ENCODE data around the gene PKMYT1. TPM values are rescaled to one million over a fixed set of nuclear protein-coding genes. Genes with fewer than 3 reads are reported as not detected.

PKMYT1 gene
- total RNA-seq, 2 donors from 2014 or later: 97.7 to 154 TPM

DNA sequence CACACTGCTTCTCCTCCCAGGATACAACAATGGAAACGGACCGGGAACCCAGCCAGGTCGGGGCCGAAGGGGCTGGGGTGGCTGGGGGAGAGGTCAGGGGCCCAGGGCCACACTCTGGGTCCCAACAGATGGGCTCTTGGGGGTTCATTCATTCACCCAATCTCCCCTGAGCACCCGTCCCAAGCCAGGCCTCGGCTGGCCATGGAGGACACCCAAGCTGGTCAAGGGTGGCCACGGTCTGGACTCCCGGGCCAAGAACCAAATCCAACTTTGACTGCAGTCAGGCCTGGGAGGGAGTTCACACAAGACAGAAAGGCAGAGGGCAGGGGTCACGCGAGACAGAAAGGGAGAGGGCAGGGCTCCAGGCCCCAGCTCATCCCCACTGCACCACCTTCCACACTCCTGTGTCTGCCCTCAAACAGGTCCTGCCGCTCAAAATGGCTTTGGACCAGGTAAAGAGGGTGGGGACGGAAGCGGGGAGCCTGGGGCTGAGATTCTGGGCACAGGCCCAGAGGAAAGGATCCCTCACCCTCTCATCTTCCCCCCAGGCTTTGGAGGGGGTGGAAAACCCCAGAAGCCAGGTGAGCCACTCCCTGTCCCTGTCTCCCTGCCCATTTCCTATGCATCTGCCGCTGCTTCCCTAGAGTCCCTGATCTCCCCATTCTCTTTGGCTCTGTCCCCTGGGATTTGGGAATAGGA lies 12.3 kb upstream of the PKMYT1 start:
- H3K27me3 Mint-ChIP-seq: peaks cover 3% of the 10 kb centered on the region
- H3K4me1 Mint-ChIP-seq: no peaks in the 10 kb centered on the region
- ATAC-seq (replicated peaks): no peak
- no peak overlapping the region for H3K27ac Mint-ChIP-seq
- no peaks in the 10 kb centered on the region for H3K36me3 Mint-ChIP-seq (ENCODE audit: low read depth)
- H3K9me3 Mint-ChIP-seq: no peaks in the 10 kb centered on the region
- no peak overlapping the region for H3K4me3 Mint-ChIP-seq

DNA sequence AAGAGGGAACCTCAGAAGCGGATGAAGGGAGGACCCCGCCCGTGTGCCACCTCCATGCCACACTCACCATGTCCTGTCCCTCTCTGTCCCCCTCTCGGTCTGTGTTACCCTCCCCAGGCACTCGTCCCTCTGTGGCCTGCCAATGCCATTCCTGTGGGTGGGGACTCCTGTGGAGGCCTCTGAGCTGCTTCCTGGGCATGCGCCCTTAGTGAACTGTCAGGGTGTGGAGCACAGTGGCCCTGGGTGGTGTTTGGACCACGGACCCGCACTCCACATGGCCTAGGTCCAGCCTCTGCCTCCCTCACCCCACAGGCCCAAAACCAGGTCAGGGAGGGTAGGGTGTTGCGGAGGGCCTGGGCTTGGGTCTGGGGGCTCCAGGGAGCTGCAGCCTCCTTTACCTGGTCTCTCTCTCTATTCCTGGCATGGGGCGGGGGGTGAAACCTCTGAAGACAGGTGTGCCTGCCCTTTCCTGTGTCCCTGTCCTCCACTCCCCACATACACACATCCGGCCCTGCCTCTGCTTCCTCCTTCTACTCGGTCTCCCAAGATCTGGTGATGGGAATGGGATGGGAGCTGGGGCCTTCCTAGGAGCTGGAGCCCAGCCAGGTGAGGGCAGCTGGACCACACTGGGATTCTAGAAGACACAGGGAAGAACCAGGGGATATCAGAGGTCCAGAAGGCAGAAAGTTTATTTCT lies 11.5 kb upstream of the PKMYT1 start:
- no peaks in the 10 kb centered on the region for H3K4me1 Mint-ChIP-seq
- no peak overlapping the region for H3K27ac Mint-ChIP-seq
- ATAC-seq (replicated peaks): no peak
- H3K4me3 Mint-ChIP-seq: no peak overlapping the region
- no peaks in the 10 kb centered on the region for H3K9me3 Mint-ChIP-seq
- peaks cover 3% of the 10 kb centered on the region for H3K27me3 Mint-ChIP-seq
- no peaks in the 10 kb centered on the region for H3K36me3 Mint-ChIP-seq (ENCODE audit: low read depth)

DNA sequence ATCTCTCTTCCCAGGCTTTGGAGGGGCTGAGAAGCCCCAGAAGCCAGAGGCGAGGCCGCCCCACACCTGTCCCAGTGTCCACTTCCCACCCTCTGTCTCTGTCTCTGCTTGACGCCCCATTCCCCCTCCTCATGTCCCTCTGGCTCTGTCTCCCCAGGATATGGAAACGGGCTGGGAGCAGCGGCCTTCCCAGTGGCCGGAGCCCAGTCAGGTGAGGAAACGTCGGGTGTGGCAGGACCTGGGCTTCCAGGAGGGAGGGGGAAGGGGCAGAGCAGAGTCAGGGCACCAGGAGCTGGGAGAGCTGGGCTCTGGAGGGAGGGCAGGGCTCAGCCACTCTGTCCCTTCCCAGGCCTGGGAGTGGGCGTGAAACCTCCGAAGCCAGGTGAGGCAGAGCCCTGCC lies 10.6 kb upstream of the PKMYT1 start:
- Mint-ChIP-seq H3K36me3 (ENCODE audit: low read depth) (no peaks in the 10 kb centered on the region), H3K4me3 (no peak overlapping the region), H3K27ac (no peak overlapping the region), H3K9me3 (no peaks in the 10 kb centered on the region), H3K4me1 (no peaks in the 10 kb centered on the region), H3K27me3 (peaks cover 3% of the 10 kb centered on the region)
- ATAC-seq (replicated peaks): no peak

DNA sequence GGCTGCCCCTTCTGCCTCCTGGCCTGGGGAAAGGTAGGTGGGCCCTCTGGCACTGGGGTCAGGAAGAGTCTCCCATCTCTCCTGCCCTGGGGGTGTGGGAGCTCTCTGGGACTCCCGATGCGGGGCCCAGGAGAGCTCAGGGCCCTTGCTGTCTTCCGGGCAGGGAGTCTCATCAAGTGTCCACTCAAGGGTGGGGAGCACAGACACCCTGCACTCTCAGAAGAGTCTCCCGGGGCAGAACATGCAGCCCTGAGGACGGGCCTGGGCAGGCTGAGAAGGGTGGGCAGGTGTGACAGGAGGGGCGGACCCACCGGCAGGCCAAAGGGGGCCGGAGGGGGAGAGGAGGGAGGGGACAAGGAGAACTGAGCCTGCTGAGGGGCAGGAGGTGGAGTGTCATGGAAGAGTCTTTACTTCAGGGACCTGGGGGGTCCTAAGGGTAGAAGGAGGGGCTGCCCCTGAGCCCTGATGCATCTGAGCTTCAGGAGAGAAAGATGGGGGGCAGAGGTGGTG lies 8.4 kb upstream of the PKMYT1 start:
- H3K36me3 Mint-ChIP-seq (ENCODE audit: low read depth): no peaks in the 10 kb centered on the region
- H3K9me3 Mint-ChIP-seq: no peaks in the 10 kb centered on the region
- H3K27me3 Mint-ChIP-seq: peaks cover 3% of the 10 kb centered on the region
- no peak overlapping the region for H3K27ac Mint-ChIP-seq
- H3K4me1 Mint-ChIP-seq: no peaks in the 10 kb centered on the region
- H3K4me3 Mint-ChIP-seq: no peak overlapping the region
- no peak for ATAC-seq (replicated peaks)

DNA sequence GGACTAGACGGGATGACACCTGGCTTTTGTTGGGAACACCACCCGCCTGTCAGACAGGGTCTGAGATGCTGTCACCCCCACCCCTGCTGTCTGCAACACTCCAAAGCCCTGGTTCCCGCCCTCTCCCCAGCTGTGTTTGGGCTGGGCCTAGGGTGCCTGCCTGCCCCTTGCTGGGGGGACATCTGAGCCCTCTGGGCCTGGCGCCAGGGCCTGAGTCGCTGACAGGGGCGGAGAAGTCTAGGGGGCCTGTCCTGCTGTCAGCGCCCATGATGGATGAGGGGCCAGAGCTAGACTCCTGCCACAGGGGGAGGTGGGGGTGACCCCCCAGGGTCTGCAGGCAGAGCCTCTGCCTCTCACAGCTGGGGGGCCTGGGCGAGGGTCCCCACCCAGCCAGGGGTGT lies 7.6 kb upstream of the PKMYT1 start:
- Mint-ChIP-seq H3K36me3 (ENCODE audit: low read depth) (no peaks in the 10 kb centered on the region), H3K4me3 (no peak overlapping the region), H3K4me1 (no peaks in the 10 kb centered on the region), H3K27me3 (peaks cover 3% of the 10 kb centered on the region), H3K27ac (no peak overlapping the region), H3K9me3 (no peaks in the 10 kb centered on the region)
- ATAC-seq (replicated peaks): no peak

DNA sequence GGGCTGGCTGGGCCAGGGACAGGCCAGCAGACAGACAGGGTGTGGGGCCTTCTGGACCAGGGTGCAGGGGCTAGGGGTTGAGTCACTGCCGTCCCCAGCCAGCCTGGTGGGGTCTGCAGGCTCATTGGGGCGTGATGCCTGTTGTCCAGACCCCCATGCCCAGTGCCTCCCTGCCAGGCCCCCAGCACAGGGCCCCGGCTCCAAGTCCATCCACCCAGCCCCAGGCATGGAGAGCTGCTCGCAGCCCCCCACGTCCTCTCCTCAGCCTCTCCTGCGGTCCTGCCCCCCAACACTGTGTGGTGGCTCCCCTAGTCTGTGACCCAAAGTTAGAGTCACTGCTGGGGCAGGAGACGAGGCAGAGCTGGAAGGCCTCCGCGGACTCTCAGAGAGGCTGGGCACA lies 7.0 kb upstream of the PKMYT1 start:
- no peak for ATAC-seq (replicated peaks)
- H3K9me3 Mint-ChIP-seq: no peaks in the 10 kb centered on the region
- no peak overlapping the region for H3K27ac Mint-ChIP-seq
- H3K4me3 Mint-ChIP-seq: no peak overlapping the region
- H3K4me1 Mint-ChIP-seq: no peaks in the 10 kb centered on the region
- H3K36me3 Mint-ChIP-seq (ENCODE audit: low read depth): no peaks in the 10 kb centered on the region
- H3K27me3 Mint-ChIP-seq: peaks cover 3% of the 10 kb centered on the region

DNA sequence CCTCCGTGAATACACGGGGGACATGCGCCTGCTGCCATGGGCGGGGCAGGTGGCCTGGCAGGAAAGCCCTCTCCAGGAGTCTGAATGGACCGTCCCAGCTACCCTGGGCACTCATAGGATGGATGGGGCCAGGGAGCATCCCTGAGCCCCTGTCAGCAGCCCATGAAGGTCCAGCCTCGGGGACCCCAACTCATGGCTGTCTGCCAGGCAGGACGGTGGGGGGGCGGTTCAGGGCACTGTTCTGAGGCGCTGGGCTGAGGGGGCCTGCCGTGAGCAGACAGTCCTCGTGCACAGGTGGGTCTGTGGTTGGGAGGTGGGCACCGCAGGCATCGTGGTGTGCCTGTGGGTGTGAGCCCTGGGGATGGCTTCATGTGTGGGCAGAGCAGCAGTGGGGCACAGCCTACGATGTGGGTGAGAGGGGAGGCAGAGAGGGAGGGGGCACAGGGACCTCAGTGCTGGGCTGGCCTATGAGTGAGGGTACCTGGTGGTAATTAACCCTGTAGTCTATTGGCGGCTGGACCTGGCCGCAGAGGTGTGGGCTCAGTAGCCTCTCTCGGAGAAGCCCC lies 6.5 kb upstream of the PKMYT1 start:
- H3K9me3 Mint-ChIP-seq: no peaks in the 10 kb centered on the region
- no peaks in the 10 kb centered on the region for H3K36me3 Mint-ChIP-seq (ENCODE audit: low read depth)
- peaks cover 3% of the 10 kb centered on the region for H3K27me3 Mint-ChIP-seq
- no peak overlapping the region for H3K4me3 Mint-ChIP-seq
- peaks cover 3% of the 10 kb centered on the region for H3K4me1 Mint-ChIP-seq
- H3K27ac Mint-ChIP-seq: no peak overlapping the region
- no peak for ATAC-seq (replicated peaks)

DNA sequence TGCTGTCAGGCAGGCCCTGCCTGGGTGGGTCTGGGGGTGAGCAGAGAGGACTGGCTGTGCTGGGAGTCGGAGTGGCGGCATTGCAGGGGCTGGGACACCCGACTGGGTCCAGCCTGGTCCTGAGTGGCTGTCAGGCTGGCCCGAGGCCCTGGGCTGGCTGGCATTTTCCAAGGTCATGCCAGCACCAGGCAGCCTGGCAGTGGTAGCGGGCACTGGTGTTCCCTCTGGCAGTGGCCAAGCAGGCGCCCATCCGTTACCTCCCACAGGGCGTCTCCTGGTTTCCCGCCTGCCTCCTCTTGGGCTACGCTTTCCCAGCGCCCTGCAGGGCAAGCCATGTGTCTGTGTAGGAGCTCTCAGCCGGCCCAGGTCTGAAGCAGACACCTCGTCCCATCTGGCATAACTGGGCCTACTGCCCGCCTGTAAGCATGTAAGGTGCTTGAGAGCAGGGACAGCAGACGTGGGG lies 5.7 kb upstream of the PKMYT1 start:
- Mint-ChIP-seq H3K4me3 (no peak overlapping the region), H3K4me1 (peaks cover 3% of the 10 kb centered on the region), H3K9me3 (no peaks in the 10 kb centered on the region), H3K36me3 (ENCODE audit: low read depth) (no peaks in the 10 kb centered on the region), H3K27me3 (peaks cover 3% of the 10 kb centered on the region), H3K27ac (no peak overlapping the region)
- no peak for ATAC-seq (replicated peaks)

DNA sequence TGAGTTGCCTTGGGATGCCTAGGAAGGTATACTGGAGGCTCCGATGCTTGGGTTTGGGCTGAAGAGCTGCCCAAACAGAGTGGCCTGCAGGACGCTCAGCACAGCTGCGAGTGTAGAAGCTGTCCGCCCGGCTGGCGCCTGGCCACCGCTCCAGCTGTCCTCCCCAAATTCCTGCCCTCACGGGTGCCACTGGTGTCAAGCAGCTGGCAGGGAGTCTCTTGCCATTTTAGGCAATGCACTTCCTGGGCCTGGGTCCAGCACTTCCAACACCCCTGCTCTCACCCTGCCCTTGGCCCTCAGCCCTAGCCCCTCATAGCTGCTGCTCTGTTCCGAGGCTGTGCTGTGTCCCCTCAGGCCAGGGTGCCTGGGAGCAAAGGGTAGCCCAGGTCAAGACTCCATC lies 5.2 kb upstream of the PKMYT1 start:
- H3K36me3 Mint-ChIP-seq (ENCODE audit: low read depth): no peaks in the 10 kb centered on the region
- H3K9me3 Mint-ChIP-seq: no peaks in the 10 kb centered on the region
- no peak overlapping the region for H3K27ac Mint-ChIP-seq
- peaks cover 3% of the 10 kb centered on the region for H3K27me3 Mint-ChIP-seq
- no peak for ATAC-seq (replicated peaks)
- no peak overlapping the region for H3K4me3 Mint-ChIP-seq
- peaks cover 3% of the 10 kb centered on the region for H3K4me1 Mint-ChIP-seq

DNA sequence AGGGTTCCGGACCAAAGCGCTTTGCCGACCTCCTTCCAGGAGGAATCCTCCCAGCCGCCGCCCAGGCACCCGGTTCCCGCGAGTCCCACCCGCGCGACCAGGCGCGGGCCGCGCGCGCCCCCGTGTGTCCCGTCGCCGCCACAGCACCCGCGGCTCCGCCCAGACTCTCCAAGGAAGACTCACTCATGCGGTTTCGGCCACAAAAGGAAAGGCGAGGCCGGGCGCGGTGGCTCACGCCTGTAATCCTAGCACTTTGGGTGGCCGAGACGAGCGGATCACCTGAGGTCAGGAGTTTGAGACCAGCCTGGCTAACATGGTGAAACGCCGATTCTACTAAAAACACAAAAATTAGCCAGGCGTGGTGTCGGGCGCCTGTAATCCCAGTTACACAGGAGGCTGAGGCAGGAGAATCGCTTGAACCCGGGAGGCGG lies 3.5 kb upstream of the PKMYT1 start:
- Mint-ChIP-seq H3K4me3 (peak overlapping the region; percentile 49), H3K27ac (no peak overlapping the region), H3K27me3 (no peaks in the 10 kb centered on the region), H3K36me3 (ENCODE audit: low read depth) (peaks cover 7% of the 10 kb centered on the region), H3K4me1 (peaks cover 3% of the 10 kb centered on the region), H3K9me3 (no peaks in the 10 kb centered on the region)
- peak; percentile 70 for ATAC-seq (replicated peaks)

DNA sequence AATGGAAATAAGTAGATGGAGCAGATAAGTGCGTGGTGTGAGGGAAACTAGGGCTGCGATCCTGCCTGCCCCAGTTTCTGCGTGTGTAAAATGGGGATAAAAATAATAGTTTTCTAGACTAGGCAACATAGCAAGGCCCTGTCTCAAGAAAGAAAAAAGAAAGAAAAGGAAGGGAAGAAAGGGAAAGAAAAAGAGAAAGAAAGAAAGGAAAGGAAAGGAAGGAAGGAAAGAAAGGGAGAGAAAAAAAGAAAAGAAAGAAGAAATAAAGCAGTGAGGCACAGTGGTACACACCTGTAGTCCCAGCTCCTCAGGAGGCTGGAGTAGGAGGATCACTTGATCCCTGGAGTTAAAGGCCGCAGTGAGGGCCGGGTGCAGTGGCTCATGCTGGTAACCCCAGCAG lies 2.2 kb upstream of the PKMYT1 start:
- Mint-ChIP-seq H3K4me3 (peak overlapping the region; percentile 84), H3K27ac (no peak overlapping the region), H3K36me3 (ENCODE audit: low read depth) (peaks cover 17% of the 10 kb centered on the region)

DNA sequence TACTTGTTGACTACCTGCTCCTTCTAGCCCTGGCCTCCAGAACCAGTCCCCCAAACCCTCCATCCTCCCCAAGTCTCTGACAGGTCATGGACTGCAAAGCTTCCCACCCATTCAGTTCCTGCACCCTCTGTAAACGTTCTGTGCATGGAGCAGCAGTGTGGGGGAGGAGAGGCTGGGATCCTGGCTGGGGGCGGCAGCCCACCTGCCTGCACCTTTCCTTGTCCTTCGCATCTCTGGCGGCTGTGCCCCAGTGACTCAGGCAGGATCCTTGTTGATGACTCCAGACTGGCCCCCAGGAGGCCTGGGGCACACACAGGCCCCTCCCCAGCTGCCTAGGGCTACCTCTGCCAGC lies 1.6 kb upstream of the PKMYT1 start:
- H3K27me3 Mint-ChIP-seq: no peaks in the 10 kb centered on the region
- peak overlapping the region; percentile 84 for H3K4me3 Mint-ChIP-seq
- peaks cover 3% of the 10 kb centered on the region for H3K4me1 Mint-ChIP-seq
- ATAC-seq (replicated peaks): no peak
- peaks cover 22% of the 10 kb centered on the region for H3K36me3 Mint-ChIP-seq (ENCODE audit: low read depth)
- H3K27ac Mint-ChIP-seq: peak overlapping the region; percentile 88
- no peaks in the 10 kb centered on the region for H3K9me3 Mint-ChIP-seq

More for the DNA sequence above, 2.2 kb upstream of the PKMYT1 start:
- Mint-ChIP-seq H3K27me3 (no peaks in the 10 kb centered on the region), H3K9me3 (no peaks in the 10 kb centered on the region), H3K4me1 (peaks cover 3% of the 10 kb centered on the region)
- no peak for ATAC-seq (replicated peaks)

DNA sequence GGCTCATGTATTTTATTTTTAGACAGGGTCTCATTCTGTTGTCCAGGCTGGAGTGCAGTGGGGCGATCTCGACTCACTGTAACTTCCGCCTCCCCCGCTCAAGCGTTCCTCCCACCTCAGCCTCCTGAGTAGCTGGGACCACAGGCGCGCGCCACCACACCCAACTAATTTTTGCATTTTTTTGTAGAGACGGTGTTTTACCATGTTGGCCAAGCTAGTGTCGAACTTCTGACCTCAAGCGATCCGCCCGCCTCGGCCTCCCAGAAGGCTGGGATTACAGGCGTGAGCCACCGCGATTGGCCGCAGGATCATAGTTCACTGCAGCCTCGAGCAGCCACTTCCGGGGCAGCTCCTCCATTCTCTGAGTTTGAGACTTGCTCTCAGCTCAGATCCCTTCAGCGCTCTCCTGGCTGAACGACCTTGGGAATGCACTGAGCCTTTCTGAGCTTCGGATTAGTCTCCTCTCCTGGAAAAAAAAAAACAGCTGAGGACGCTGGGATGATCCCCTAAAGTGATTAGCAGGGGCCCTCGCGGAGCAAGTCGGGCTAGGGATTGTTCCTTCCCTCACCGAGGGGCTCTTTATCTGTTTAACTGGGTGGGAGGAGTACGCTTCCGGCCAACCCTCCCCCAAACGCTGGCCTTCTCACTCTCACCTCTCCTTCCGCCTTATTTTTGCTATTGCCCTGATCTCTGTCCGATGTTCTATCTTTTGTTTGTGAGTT lies 1.1 kb upstream of the PKMYT1 start:
- Mint-ChIP-seq H3K4me3 (peak overlapping the region; percentile 84), H3K36me3 (ENCODE audit: low read depth) (peaks cover 26% of the 10 kb centered on the region), H3K27ac (peak overlapping the region; percentile 88), H3K4me1 (peaks cover 3% of the 10 kb centered on the region), H3K9me3 (no peaks in the 10 kb centered on the region), H3K27me3 (no peaks in the 10 kb centered on the region)
- ATAC-seq (replicated peaks): no peak

DNA sequence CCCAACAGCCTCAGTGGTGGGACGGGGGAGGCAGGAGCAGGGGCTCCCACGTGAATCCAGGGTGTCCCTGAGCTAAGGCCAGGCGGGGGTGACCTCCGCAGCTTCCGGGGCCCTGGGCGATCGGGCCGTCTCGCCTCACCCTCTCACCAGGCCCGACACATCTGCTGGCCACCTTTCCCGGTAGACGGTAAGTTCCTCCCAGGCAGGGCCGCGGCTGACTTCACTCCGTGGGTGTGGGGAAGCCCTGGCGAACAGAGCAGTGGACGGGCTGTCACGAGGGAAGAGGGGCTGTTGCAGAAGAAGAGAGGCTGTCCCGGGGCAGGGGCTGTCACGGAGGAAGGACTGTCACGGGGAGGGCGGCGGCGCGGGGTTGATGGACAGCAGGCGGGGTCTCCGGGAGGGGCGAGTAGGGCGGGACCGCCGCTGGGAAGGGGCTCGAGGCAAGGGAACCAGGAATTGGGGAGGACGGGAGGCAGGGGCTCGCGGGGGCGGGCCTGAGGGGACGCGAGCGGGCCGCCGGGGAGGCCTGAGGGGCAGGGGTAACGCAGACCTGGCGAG lies 498 bp downstream of the PKMYT1 start:
- Mint-ChIP-seq H3K27me3 (no peaks in the 10 kb centered on the region), H3K4me1 (peaks cover 3% of the 10 kb centered on the region), H3K4me3 (peak overlapping the region; percentile 84), H3K36me3 (ENCODE audit: low read depth) (peaks cover 33% of the 10 kb centered on the region), H3K9me3 (no peaks in the 10 kb centered on the region), H3K27ac (no peak overlapping the region)
- ATAC-seq (replicated peaks): peak; percentile 16
